Adrenal gland (tissue), 12 donors: ENCODE measurements around the gene CEPT1. TPM values are rescaled to one million over a fixed set of nuclear protein-coding genes. Genes with fewer than 3 reads are reported as not detected.

Experiments used
- DNase-seq, 7 donors: peaks; one replicate each; pipeline ENCODE4 v3.0.0-alpha.2; 2019 to 2020
- H3K27ac ChIP-seq, 5 donors: fragments of 200-600 bp; sonication (generic) in 4 of 5; 1 replicate in 3 of 5; 2 replicates in 2 of 5; pipeline versions ENCODE4 v1.5.1 to v1.8.0; 2016 to 2020; ENCODE audit warnings: mild to moderate bottlenecking in 1 of 5
- H3K27me3 ChIP-seq: fragments of 200-600 bp; 2 replicates; pipeline ENCODE4 v1.8.0; 2021
- H3K36me3 ChIP-seq, 2 donors: fragments of 200-600 bp; replicated peaks in 1 of 2; 1 replicate in 1 of 2; 2 replicates in 1 of 2; pipeline versions ENCODE4 v1.5.1 to v1.8.0; 2018 to 2022
- H3K4me1 ChIP-seq, 2 donors: fragments of 200-600 bp; replicated peaks in 1 of 2; 1 replicate in 1 of 2; 2 replicates in 1 of 2; pipeline versions ENCODE4 v1.5.1 to v1.8.0; 2018 to 2021
- H3K4me3 ChIP-seq, 4 donors: fragments of 200-600 bp; sonication (generic) in 3 of 4; one replicate each; pipeline ENCODE4 v1.5.1; 2016 to 2018
- H3K9me3 ChIP-seq, 3 donors: fragments of 200-600 bp; sonication (generic) in 1 of 3; replicated peaks in 1 of 3; 1 replicate in 2 of 3; 2 replicates in 1 of 3; pipeline versions ENCODE4 v1.5.1 to v1.8.0; 2016 to 2021
- CTCF ChIP-seq, 6 experiments: fragments of 450-650 bp in 4 of 6; fragments of 200-600 bp in 2 of 6; sonication (generic) in 1 of 6; IDR thresholded peaks; 1 replicate in 5 of 6; 2 replicates in 1 of 6; pipeline versions ENCODE4 v1.5.1 to v1.8.0; 2016 to 2021; ENCODE audit warnings: antibody characterized with exemption in 6 of 6, mild to moderate bottlenecking in 2 of 6, moderate library complexity in 1 of 6
- POLR2A ChIP-seq, 2 donors: fragments of 450-650 bp; IDR thresholded peaks; one replicate each; pipeline ENCODE4 v1.6.1; 2017; ENCODE audit warnings: antibody characterized with exemption in 2 of 2, mild to moderate bottlenecking in 2 of 2, moderate library complexity in 1 of 2
- WGBS, 4 donors: extraction: QIAGEN DNeasy Blood & Tissue Kit in 2 of 4; methylation state at CpG; one replicate each; pipeline versions ENCODE4 v1.1.5 to v1.1.7; 2013 to 2017; 5-methylcytosine and 5-hydroxymethylcytosine counted together
- intact Hi-C, 2 donors: fragments of 100-400 bp; cut with DNase I; formaldehyde crosslinking; loops; one replicate each; pipeline versions ENCODE4 v1.14.1 to v1.15.0; 2022 to 2023
- polyA plus RNA-seq, 3 donors: library from polyadenylated mRNA; stranded (reverse); fragments of 200-250 nt in 2 of 3; fragments of 350-450 nt in 1 of 3; fragmentation: Illumina TruSeq in 1 of 3; extraction: RNeasy Lipid Tissue Mini Kit (QIAGEN cat#74804) in 1 of 3; gene quantifications; one replicate each; pipeline ENCODE4 v1.2.3, GENCODE V29; 2013 to 2014
- total RNA-seq, 9 donors: library from RNA; depleted of rRNA in 4 of 9; stranded (reverse); fragments of >200 nt in 4 of 9; fragments of 120-200 nt in 1 of 9; fragmentation: NEBNext Ultra II Directional in 1 of 9; extraction: Animal tissue kit (Norgen Biotek cat#: 25700) in 1 of 9; gene quantifications; one replicate each; pipeline versions ENCODE4 v1.1.0 to v1.2.4, GENCODE V29; 2013 to 2023
- donor health status: healthy with polysubstance abuse.
- donor health status: Bipolar disorder and iron deficiency.
- donor health status: DM: yes; HTN: yes; CAD: no.
- donor health status: DM: no; HTN: no; CAD: no.
- donor health status: DM: no; HTN: no; CAD: no.
- donor health status: DM: yes; HTN: yes; CAD: no.

CEPT1 gene
- total and polyA plus RNA-seq, 12 donors, result 17.0 to 55.8 (median 38.1) TPM

DNA sequence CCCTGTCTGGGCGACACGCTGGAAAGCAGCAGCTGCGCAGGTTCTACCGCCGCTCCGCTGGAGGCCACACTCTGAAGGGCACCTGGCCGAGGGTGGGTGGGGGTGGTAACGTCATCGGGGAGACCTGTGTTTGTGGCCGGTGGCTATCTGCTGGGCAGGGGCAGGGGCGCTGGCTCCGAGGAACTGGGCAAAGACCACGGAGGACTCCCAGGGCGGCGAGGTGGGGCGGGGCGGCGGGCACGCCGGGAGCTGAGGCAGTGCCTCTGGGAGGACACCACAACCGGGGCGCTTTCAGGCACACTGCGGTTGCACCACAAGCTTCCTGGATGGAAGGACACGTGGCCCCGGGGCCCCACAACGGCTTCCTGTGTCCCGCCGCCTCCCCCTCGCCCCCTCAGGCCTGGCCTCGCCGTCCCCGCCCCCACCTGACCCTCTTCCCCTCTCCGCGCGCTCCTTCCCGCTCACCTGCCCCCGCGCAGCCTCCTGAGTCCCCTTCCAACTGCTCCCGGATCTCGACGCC is 63.7 kb downstream of the CEPT1 start:
- H3K27me3 ChIP-seq, result no peaks in the 10 kb centered on the region
- peak; percentile 75 to 93 (median 87) for DNase-seq
- H3K9me3 ChIP-seq, result no peaks in the 10 kb centered on the region
- peak overlapping the region in 4 of 5 donors; percentile 17 to 91 (median 70) for H3K27ac ChIP-seq
- intact Hi-C loops, result no loop called here
- peak overlapping the region in 3 of 4 donors; percentile 37 to 81 (median 70) for H3K4me3 ChIP-seq
- H3K36me3 ChIP-seq, result no peaks in the 10 kb centered on the region
- WGBS, 4 donors, result 3 to 33% (median 8%) methylated on average over 7 to 41 of the region's 41 CpGs
- TF ChIP-seq CTCF (IDR thresholded peaks at IDR 0.05), result no peak
- peak in 1 of 2 donors; percentile 28 for TF ChIP-seq POLR2A (IDR thresholded peaks at IDR 0.05)
- H3K4me1 ChIP-seq, result peaks cover 14 to 44% of the 10 kb centered on the region in 2 donors

- H3K27me3 ChIP-seq, result no peaks in the 10 kb centered on the region
- peak; percentile 43 to 51 for TF ChIP-seq POLR2A (IDR thresholded peaks at IDR 0.05)
- no peak for TF ChIP-seq CTCF (IDR thresholded peaks at IDR 0.05)
- H3K4me1 ChIP-seq, result peaks cover 12 to 40% of the 10 kb centered on the region in 2 donors
- H3K36me3 ChIP-seq, result no peaks in the 10 kb centered on the region
- intact Hi-C loops, result no loop called here
- 2 to 19% (median 6%) methylated on average over 5 to 61 of the region's 61 CpGs for WGBS, 4 donors
- H3K9me3 ChIP-seq, result no peaks in the 10 kb centered on the region
- H3K4me3 ChIP-seq, result peak overlapping the region in 3 of 4 donors; percentile 37 to 81 (median 70)
- peak overlapping the region in 4 of 5 donors; percentile 17 to 91 (median 70) for H3K27ac ChIP-seq
- DNase-seq, result peak; percentile 53 to 72 (median 64)
Measured at GRCh38 chr1:111204201-111204982, 64.4 kb downstream of the CEPT1 start.

- TF ChIP-seq POLR2A (IDR thresholded peaks at IDR 0.05), result no peak
- TF ChIP-seq CTCF (IDR thresholded peaks at IDR 0.05), result no peak
- Histone ChIP-seq H3K27ac (peak overlapping the region in 3 of 5 donors; percentile 57 to 91 (median 84)), H3K4me3 (peak overlapping the region in 1 of 4 donors; percentile 81), H3K9me3 (no peaks in the 10 kb centered on the region), H3K4me1 (peaks cover 5 to 33% of the 10 kb centered on the region in 2 donors), H3K27me3 (no peaks in the 10 kb centered on the region), H3K36me3 (no peaks in the 10 kb centered on the region)
- no peak for DNase-seq
- 57 to 61% (median 60%) methylated on average over 9 of the region's 9 CpGs for WGBS, 4 donors
- intact Hi-C loops, result no loop called here
Measured at GRCh38 chr1:111204983-111205713, 65.1 kb downstream of the CEPT1 start.

GRCh38 chr1:111205714-111206050 is 65.7 kb downstream of the CEPT1 start:
- Histone ChIP-seq H3K9me3 (no peaks in the 10 kb centered on the region), H3K36me3 (no peaks in the 10 kb centered on the region), H3K27me3 (no peaks in the 10 kb centered on the region), H3K27ac (peak overlapping the region in 1 of 5 donors; percentile 91), H3K4me3 (no peak overlapping the region), H3K4me1 (peaks cover 0 to 27% of the 10 kb centered on the region in 2 donors)
- intact Hi-C loops, result no loop called here
- 54 to 72% (median 65%) methylated on average over 2 of the region's 2 CpGs for WGBS, 4 donors
- TF ChIP-seq CTCF (IDR thresholded peaks at IDR 0.05), result no peak
- TF ChIP-seq POLR2A (IDR thresholded peaks at IDR 0.05), result no peak
- DNase-seq, result no peak
